Psoas muscle (tissue), 8 donors: ENCODE measurements around the gene AACS. TPM values are rescaled to one million over a fixed set of nuclear protein-coding genes. Genes with fewer than 3 reads are reported as not detected.

ENCODE experiments used
- ATAC-seq, 4 donors: fragments of 200-7000 bp; cut with Tn5 transposase; one replicate each; pipeline ENCODE4 v1.9.1; 2020; ENCODE audit warnings: moderate library complexity in 3 of 4, mild to moderate bottlenecking in 2 of 4
- DNase-seq, 2 donors: peaks; one replicate each; pipeline ENCODE4 v3.0.0-alpha.2; 2020
- H3K27ac ChIP-seq: fragments of 200-600 bp; one replicate; pipeline ENCODE4 v1.8.0; 2022
- H3K27me3 ChIP-seq, 3 donors: fragments of 200-600 bp in 1 of 3; one replicate each; pipeline versions ENCODE4 v1.6.1 to v1.8.0; 2013 to 2022; ENCODE audit warnings: low read length in 2 of 3, mild to moderate bottlenecking in 2 of 3, moderate library complexity in 1 of 3; ENCODE audit not compliant: insufficient read depth in 3 of 3
- H3K36me3 ChIP-seq, 2 donors: fragments of 200-600 bp in 1 of 2; one replicate each; pipeline versions ENCODE4 v1.6.1 to v1.8.0; 2013 to 2022; ENCODE audit warnings: low read depth in 1 of 2, mild to moderate bottlenecking in 1 of 2, moderate library complexity in 1 of 2; ENCODE audit not compliant: insufficient read depth in 1 of 2
- H3K4me1 ChIP-seq: fragments of 200-600 bp; one replicate; pipeline ENCODE4 v1.8.0; 2022
- H3K4me3 ChIP-seq: fragments of 200-600 bp; one replicate; pipeline ENCODE4 v1.8.0; 2022; ENCODE audit warnings: mild to moderate bottlenecking
- H3K9me3 ChIP-seq: fragments of 200-600 bp; one replicate; pipeline ENCODE4 v1.8.0; 2022
- WGBS, 3 donors: extraction: QIAGEN DNeasy Blood & Tissue Kit; methylation state at CpG; one replicate each; pipeline versions ENCODE4 v1.1.6 to v1.1.7; 2013; 5-methylcytosine and 5-hydroxymethylcytosine counted together
- intact Hi-C, 2 donors: fragments of 100-400 bp; cut with DNase I; formaldehyde crosslinking; loops; one replicate each; pipeline versions ENCODE4 v1.11.0 to v1.14.2; 2022
- polyA plus RNA-seq, 3 donors: library from polyadenylated mRNA; stranded (reverse); fragments of 200-250 nt; gene quantifications; one replicate each; pipeline ENCODE4 v1.2.3, GENCODE V29; 2013
- total RNA-seq, 4 donors: library from RNA; stranded (reverse); fragmentation: NEBNext Ultra II Directional in 2 of 4; extraction: Animal tissue kit (Norgen Biotek cat#: 25700) in 2 of 4; gene quantifications; one replicate each; pipeline versions ENCODE4 v1.2.1 to v1.2.4, GENCODE V29; 2021 to 2023
- TF ChIP-seq, protein P1 (sequence below): fragments of 200-600 bp; IDR thresholded peaks from one replicate; pipeline ENCODE4 v1.8.0; 2022; ENCODE audit warnings: antibody characterized with exemption
- donor health status: healthy with polysubstance abuse.
- donor health status: DM: no; HTN: no; CAD: no; lungs with moderate emphysema.
- donor health status: Bipolar disorder and iron deficiency.
- donor health status: healthy.
- donor health status: DM: yes; HTN: yes; CAD: no.
- donor health status: DM: no; HTN: no; CAD: no.
- donor health status: DM: no; HTN: no; CAD: no.
- donor health status: DM: yes; HTN: yes; CAD: no.

The AACS gene
- total and polyA plus RNA-seq, 7 donors = 3.2 to 9.5 (median 5.7) TPM

- peak; percentile 26 to 71 (median 50) for ATAC-seq
- Histone ChIP-seq H3K36me3 (peaks cover 0 to 5% of the 10 kb centered on the region in 2 donors), H3K4me3 (no peak overlapping the region), H3K27me3 (no peaks in the 10 kb centered on the region), H3K4me1 (peaks cover 10% of the 10 kb centered on the region), H3K9me3 (no peaks in the 10 kb centered on the region), H3K27ac (no peak overlapping the region)
- WGBS, 3 donors = 52 to 70% (median 58%) methylated on average over 18 of the region's 18 CpGs
- intact Hi-C loops = no loop called here
- TF ChIP-seq, protein P1, sequence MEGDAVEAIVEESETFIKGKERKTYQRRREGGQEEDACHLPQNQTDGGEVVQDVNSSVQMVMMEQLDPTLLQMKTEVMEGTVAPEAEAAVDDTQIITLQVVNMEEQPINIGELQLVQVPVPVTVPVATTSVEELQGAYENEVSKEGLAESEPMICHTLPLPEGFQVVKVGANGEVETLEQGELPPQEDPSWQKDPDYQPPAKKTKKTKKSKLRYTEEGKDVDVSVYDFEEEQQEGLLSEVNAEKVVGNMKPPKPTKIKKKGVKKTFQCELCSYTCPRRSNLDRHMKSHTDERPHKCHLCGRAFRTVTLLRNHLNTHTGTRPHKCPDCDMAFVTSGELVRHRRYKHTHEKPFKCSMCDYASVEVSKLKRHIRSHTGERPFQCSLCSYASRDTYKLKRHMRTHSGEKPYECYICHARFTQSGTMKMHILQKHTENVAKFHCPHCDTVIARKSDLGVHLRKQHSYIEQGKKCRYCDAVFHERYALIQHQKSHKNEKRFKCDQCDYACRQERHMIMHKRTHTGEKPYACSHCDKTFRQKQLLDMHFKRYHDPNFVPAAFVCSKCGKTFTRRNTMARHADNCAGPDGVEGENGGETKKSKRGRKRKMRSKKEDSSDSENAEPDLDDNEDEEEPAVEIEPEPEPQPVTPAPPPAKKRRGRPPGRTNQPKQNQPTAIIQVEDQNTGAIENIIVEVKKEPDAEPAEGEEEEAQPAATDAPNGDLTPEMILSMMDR = no peak
- DNase-seq = no peak
Observed at GRCh38 chr12:125129591-125130255, 64.5 kb downstream of the AACS start.

GRCh38 chr12:125131958-125132357, 66.7 kb downstream of the AACS start:
- DNase-seq = no peak
- H3K27ac ChIP-seq = no peak overlapping the region
- TF ChIP-seq, protein P1 = no peak
- no peak for ATAC-seq
- no peaks in the 10 kb centered on the region for H3K9me3 ChIP-seq
- H3K4me3 ChIP-seq = no peak overlapping the region
- H3K4me1 ChIP-seq = peaks cover 10% of the 10 kb centered on the region
- WGBS, 3 donors = 78 to 85% (median 84%) methylated on average over 8 of the region's 8 CpGs
- H3K36me3 ChIP-seq = peaks cover 0 to 5% of the 10 kb centered on the region in 2 donors
- intact Hi-C loops = no loop called here
- H3K27me3 ChIP-seq = no peaks in the 10 kb centered on the region

DNA sequence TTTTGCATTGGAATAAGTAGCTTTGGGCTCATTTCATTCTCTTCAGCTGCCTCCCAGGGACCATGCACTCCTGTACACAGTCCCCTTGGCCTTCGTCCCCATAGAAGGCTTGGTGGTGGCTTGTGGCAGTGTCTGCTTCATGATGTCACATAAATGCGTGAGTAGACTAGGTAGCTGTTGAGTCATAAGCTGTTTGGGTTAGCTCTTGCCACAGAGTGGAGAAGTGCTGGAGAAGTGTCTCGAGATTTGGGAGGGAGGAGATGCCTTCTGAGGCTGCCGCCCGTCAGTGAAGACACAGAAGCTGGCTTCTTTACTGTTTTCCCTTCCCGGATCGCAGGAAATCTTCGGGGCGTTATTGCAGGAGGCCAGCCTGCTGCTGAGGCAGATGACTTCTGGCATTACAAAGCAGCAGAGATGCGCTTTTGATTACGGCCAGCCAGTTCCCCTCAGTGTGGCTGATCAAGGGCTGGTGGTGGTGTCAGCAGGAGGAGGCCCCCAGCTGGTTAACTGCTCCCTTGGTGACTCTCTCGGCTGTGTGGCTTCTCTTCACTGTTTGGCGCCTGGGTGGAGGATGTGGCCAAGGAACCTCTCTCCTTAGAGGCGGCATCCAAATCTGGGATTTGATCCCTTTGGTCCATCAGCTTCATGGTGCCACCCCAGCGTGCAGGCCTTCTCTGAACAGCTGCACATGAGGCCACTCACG, 67.6 kb downstream of the AACS start:
- no peak overlapping the region for H3K27ac ChIP-seq
- TF ChIP-seq, protein P1 = no peak
- intact Hi-C loops = no loop called here
- no peaks in the 10 kb centered on the region for H3K27me3 ChIP-seq
- H3K36me3 ChIP-seq = peaks cover 0 to 10% of the 10 kb centered on the region in 2 donors
- 89% methylated on average over 16 of the region's 16 CpGs for WGBS, 3 donors
- H3K9me3 ChIP-seq = no peaks in the 10 kb centered on the region
- no peak for ATAC-seq
- H3K4me3 ChIP-seq = no peak overlapping the region
- H3K4me1 ChIP-seq = peaks cover 10% of the 10 kb centered on the region
- no peak for DNase-seq

- no peaks in the 10 kb centered on the region for H3K27me3 ChIP-seq
- WGBS, 3 donors = 94 to 98% (median 95%) methylated on average over 12 of the region's 12 CpGs
- ATAC-seq (no peak), DNase-seq (no peak)
- H3K9me3 ChIP-seq = no peaks in the 10 kb centered on the region
- intact Hi-C loops = no loop called here
- H3K36me3 ChIP-seq = peaks cover 0 to 11% of the 10 kb centered on the region in 2 donors
- TF ChIP-seq, protein P1 = no peak
- H3K4me1 ChIP-seq = peaks cover 10% of the 10 kb centered on the region
- H3K4me3 ChIP-seq = no peak overlapping the region
- no peak overlapping the region for H3K27ac ChIP-seq
Observed at GRCh38 chr12:125133616-125134015, 68.4 kb downstream of the AACS start.
